Measurements from ENCODE around the gene TEAD2.
"Not testable (repeated sequence)": the region's sequence is repeated elsewhere in the genome, so short reads cannot be mapped to it uniquely, and the experiment has no call there.

TEAD2 gene

DNA sequence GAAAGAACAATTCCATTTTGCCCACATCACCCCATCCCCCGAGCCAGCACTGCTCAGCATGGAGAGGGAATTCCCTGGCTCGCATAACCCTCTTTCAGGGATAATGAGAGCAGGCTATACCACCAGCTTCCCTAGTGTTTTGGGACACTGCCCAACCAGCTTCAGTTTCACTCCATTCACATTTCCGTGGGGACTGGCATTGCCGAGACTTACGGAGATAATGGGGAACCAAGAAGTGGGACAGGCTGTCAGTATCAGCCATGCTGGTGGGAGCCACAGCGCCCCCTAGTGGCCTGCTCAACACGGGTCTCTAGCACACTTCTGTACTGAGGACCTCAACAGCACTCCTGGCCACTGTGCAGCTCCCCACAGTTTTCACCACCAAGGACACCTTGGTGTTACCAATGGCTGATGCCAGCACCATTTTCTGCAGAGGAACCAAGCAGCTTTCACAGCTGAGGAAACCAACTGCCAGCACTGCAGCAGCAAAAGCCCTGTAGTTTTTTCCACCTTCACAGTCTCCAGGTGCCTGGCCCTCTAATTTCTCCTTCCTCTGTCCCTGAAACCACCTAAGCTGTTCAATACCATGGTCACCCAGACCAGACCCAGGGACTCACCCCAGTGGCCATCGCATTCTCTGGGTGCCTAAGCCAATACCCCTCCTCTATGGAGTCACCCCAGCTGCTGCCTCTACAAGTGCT lies 60.9 kb downstream of the TEAD2 start:
- H3K36me3 Mint-ChIP-seq (ENCODE audit: low read depth) = peaks cover 5% of the 10 kb centered on the region
- no peak overlapping the region for H3K4me3 Mint-ChIP-seq
- no peaks in the 10 kb centered on the region for H3K27me3 Mint-ChIP-seq
- H3K9me3 Mint-ChIP-seq = no peaks in the 10 kb centered on the region
- no peaks in the 10 kb centered on the region for H3K4me1 Mint-ChIP-seq (ENCODE audit: low read depth)
- no peak overlapping the region for H3K27ac Mint-ChIP-seq

DNA sequence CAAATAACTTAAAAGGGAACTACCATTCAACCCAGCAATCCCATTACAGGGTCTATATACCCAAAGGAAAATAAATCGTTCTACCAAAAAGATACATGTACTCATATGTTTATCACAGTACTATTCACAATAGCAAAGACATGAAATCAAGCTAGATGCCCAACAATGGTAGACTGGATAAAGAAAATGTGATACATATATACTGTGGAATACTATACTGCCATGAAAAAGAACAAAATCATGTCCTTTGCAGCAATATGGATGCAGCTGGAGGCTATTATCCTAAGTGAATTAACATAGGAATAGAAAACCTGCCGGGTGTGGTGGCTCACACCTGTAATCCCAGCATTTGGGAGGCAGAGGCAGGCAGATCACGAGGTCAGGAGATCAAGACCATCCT lies 63.6 kb downstream of the TEAD2 start:
- not testable (repeated sequence) for H3K27me3 Mint-ChIP-seq; H3K27ac Mint-ChIP-seq; H3K4me3 Mint-ChIP-seq; H3K9me3 Mint-ChIP-seq; H3K36me3 Mint-ChIP-seq (ENCODE audit: low read depth); H3K4me1 Mint-ChIP-seq (ENCODE audit: low read depth)

DNA sequence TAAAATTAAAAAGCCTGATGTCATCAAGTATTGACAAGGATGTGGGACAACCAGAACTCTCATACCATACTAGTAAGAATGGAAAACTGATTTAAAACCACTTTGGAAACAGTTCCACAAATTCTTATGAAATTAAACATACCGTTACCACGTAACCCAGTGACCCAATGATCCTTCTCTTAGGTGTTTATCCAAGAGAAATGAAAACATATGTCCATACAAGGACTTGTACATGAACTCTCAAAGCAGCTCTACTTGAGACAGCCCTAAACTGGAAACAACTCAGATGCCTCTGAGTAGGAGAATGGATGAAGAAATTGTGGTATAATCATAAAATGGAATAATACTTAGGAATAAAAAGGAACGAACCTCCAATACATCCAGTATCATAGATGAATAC lies 64.8 kb downstream of the TEAD2 start:
- no peaks in the 10 kb centered on the region for H3K9me3 Mint-ChIP-seq
- no peak overlapping the region for H3K4me3 Mint-ChIP-seq
- H3K27me3 Mint-ChIP-seq = no peaks in the 10 kb centered on the region
- H3K4me1 Mint-ChIP-seq (ENCODE audit: low read depth) = no peaks in the 10 kb centered on the region
- no peak overlapping the region for H3K27ac Mint-ChIP-seq
- H3K36me3 Mint-ChIP-seq (ENCODE audit: low read depth) = no peaks in the 10 kb centered on the region

DNA sequence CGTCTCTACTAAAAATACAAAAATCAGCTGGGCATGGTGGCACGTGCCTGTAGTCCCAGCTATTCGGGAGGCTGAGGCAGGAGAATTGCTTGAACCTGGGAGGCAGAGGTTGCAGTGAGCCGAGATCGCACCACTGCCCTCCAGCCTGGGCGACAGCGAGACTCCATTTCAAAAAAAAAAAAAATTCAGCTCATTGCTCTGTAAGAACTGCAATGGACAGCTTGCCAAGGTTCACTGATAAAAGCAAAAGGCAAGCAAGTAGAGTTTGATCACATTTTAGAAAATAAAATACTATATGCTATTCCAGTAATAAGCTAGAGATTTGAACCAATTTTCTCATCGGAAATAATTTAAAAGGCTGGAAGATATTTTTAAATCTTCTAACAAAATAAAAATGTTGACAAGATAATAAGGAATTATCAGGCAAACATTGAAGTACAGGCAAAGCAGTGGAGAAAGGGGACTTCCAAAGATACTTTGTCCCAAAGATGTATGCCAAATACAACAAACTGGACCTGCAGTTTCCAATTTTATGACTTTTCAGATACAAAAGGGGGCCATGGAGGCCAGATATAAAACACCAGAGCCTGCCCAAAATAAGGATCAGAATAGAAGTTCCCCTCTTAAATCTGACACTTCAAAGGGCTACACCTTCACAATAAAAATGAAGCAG lies 66.9 kb downstream of the TEAD2 start:
- H3K4me1 Mint-ChIP-seq (ENCODE audit: low read depth) = no peaks in the 10 kb centered on the region
- no peaks in the 10 kb centered on the region for H3K27me3 Mint-ChIP-seq
- no peaks in the 10 kb centered on the region for H3K36me3 Mint-ChIP-seq (ENCODE audit: low read depth)
- no peak overlapping the region for H3K27ac Mint-ChIP-seq
- no peaks in the 10 kb centered on the region for H3K9me3 Mint-ChIP-seq
- H3K4me3 Mint-ChIP-seq = no peak overlapping the region

DNA sequence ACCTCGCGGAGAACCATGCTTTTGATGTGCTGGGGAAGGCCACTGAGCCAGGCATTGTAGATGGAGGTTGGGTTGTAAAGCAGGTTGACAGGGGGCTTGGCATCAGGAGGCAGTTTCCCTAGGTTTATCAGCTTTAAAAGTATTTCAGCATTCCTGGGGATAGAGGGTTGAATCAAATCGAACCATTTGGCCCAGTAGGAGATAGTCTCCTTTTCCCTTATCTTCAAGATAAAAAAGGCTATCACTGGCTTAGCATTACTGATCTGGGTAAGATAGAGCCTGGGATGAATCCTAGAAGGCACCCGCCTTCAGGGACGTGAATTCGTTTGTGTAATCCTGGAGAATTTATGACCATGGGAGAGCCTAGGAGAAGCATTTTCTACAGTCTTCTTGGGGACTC lies 67.8 kb downstream of the TEAD2 start:
- no peak overlapping the region for H3K4me3 Mint-ChIP-seq
- no peaks in the 10 kb centered on the region for H3K27me3 Mint-ChIP-seq
- no peak overlapping the region for H3K27ac Mint-ChIP-seq
- no peaks in the 10 kb centered on the region for H3K4me1 Mint-ChIP-seq (ENCODE audit: low read depth)
- H3K9me3 Mint-ChIP-seq = no peaks in the 10 kb centered on the region
- no peaks in the 10 kb centered on the region for H3K36me3 Mint-ChIP-seq (ENCODE audit: low read depth)
